Skeletal muscle tissue (tissue), 4 donors: Measurements from ENCODE around the gene PPARG. TPM values are rescaled to one million over a fixed set of nuclear protein-coding genes. Genes with fewer than 3 reads are reported as not detected.
A peak's percentile ranks its signal among the peaks of the same experiment; 100 is the strongest.

ENCODE experiments used
- H3K27ac ChIP-seq: one replicate; pipeline ENCODE4 v1.7.0; 2013; ENCODE audit warnings: mild to moderate bottlenecking, low read depth, low read length, inconsistent platforms
- H3K27me3 ChIP-seq, 3 donors: one replicate each; pipeline ENCODE4 v1.7.0; 2013; ENCODE audit warnings: low read length in 3 of 3; ENCODE audit not compliant: control insufficient read depth in 3 of 3, insufficient read depth in 3 of 3
- H3K36me3 ChIP-seq, 3 donors: one replicate each; pipeline ENCODE4 v1.7.0; 2013; ENCODE audit warnings: low read length in 3 of 3; ENCODE audit not compliant: control insufficient read depth in 3 of 3, insufficient read depth in 3 of 3
- H3K4me1 ChIP-seq, 3 donors: one replicate each; pipeline ENCODE4 v1.7.0; 2013; ENCODE audit warnings: low read length in 3 of 3, mild to moderate bottlenecking in 3 of 3; ENCODE audit not compliant: control insufficient read depth in 3 of 3, insufficient read depth in 3 of 3
- H3K4me3 ChIP-seq, 3 donors: one replicate each; pipeline ENCODE4 v1.7.0; 2013; ENCODE audit warnings: low read length in 3 of 3
- H3K9ac ChIP-seq, 3 donors: one replicate each; pipeline ENCODE4 v1.7.0; 2013; ENCODE audit warnings: low read length in 3 of 3, mild to moderate bottlenecking in 3 of 3, moderate library complexity in 2 of 3, low read depth in 1 of 3
- H3K9me3 ChIP-seq, 3 donors: one replicate each; pipeline ENCODE4 v1.7.0; 2013; ENCODE audit warnings: low read length in 3 of 3; ENCODE audit not compliant: control insufficient read depth in 3 of 3
- total RNA-seq: library from RNA; depleted of rRNA; stranded (reverse); fragments of >200 nt; gene quantifications from one replicate; pipeline ENCODE4 v1.2.3, GENCODE V29; 2014
- donor health status: Osteomylitis.

Gene PPARG
- total RNA-seq, 1 donor from 2014 or later: 30.3 TPM

DNA sequence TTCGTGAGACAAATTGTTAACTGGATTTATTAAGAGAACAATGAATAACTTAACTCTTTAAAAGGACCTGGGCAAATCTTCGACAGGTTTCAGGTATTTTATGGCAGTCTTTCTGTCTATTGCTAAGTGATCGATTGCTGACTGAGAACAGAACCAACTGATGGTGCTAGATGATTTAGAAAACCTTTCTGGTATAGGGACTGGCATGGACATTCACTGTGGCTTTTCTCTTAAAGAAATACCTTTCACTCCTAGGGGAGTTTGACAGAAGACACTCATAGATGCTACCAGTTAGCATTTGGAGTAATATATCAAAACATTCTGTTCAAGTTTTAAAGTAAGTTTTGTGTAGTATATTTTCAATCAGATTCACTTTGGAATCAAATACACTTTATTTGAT is 654 bp downstream of the PPARG start:
- H3K4me3 ChIP-seq: peak overlapping the region in 2 of 3 donors; percentile 2 to 59
- peaks cover 4 to 10% (median 9%) of the 10 kb centered on the region in 3 donors for H3K4me1 ChIP-seq
- H3K36me3 ChIP-seq: no peaks in the 10 kb centered on the region
- H3K27ac ChIP-seq: no peak overlapping the region
- peaks cover 0 to 4% (median 0%) of the 10 kb centered on the region in 3 donors for H3K9me3 ChIP-seq
- H3K9ac ChIP-seq: no peak overlapping the region
- H3K27me3 ChIP-seq: peaks cover 7 to 22% (median 18%) of the 10 kb centered on the region in 3 donors

GRCh38 chr3:12292770-12293169 is 3.9 kb downstream of the PPARG start:
- Histone ChIP-seq H3K4me1 (peaks cover 4 to 9% (median 7%) of the 10 kb centered on the region in 3 donors), H3K27me3 (peaks cover 3 to 8% (median 7%) of the 10 kb centered on the region in 3 donors), H3K36me3 (no peaks in the 10 kb centered on the region), H3K9me3 (no peaks in the 10 kb centered on the region), H3K9ac (no peak overlapping the region), H3K4me3 (no peak overlapping the region), H3K27ac (no peak overlapping the region)

DNA sequence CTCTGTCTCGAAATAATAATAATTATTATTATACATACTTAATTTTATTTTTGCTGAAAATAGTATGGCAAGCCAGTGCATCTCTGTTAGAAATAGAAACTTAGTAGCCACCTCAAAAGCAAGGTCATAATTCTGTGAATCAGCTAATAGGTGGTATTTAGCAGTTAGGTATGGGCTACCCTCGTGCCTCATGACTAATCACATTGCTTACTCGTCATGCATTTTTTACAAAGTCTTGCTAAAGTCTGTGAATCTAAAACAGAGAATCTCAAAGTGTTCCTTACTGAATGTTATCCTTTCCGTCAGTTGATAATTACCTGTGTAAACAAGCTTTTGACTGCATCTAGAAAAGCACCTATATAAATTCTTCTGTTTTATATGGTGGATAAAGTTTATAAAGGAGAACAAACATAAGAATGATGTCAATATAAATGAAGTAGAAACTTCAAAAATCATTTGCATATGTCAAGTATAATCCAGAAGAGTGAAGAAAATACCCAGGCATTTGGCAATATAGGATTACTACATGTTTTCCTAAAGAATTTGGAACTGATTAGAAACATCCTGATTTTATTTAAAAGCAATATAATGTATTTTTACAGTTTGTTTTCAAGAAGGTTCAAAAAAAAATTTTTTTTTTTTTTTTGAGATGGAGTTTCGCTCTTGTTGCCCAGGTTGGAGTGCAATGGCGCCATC is 6.2 kb downstream of the PPARG start:
- Histone ChIP-seq H3K36me3 (no peaks in the 10 kb centered on the region), H3K27ac (no peak overlapping the region), H3K27me3 (no peaks in the 10 kb centered on the region), H3K4me1 (no peaks in the 10 kb centered on the region), H3K9ac (no peak overlapping the region), H3K4me3 (no peak overlapping the region), H3K9me3 (no peaks in the 10 kb centered on the region)

DNA sequence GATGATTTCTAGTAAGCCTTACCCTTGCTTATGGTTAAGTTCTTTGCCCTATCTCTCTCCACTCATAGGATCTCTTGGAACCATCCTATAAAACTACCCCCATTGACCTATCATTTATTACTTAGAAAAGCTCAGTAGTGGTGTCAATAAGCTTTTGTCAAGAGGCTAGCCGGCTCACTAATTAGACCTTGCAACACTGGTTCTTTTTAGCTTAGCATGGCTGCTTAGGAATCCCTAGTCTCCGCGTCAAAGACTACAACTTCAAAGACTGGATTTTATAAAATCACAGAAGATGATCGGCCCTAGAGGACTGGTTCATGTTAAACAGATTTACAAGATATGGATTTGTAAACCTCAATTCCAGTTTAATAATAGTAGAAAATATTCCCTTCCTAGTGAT is 7.6 kb downstream of the PPARG start:
- Histone ChIP-seq H3K9me3 (no peaks in the 10 kb centered on the region), H3K36me3 (no peaks in the 10 kb centered on the region), H3K27ac (no peak overlapping the region), H3K4me3 (no peak overlapping the region), H3K4me1 (peaks cover 0 to under 1% (median 0%) of the 10 kb centered on the region in 3 donors), H3K9ac (no peak overlapping the region), H3K27me3 (no peaks in the 10 kb centered on the region)

- H3K4me3 ChIP-seq: no peak overlapping the region
- H3K9ac ChIP-seq: no peak overlapping the region
- no peaks in the 10 kb centered on the region for H3K27me3 ChIP-seq
- H3K9me3 ChIP-seq: no peaks in the 10 kb centered on the region
- H3K27ac ChIP-seq: no peak overlapping the region
- H3K36me3 ChIP-seq: no peaks in the 10 kb centered on the region
- peaks cover 0 to 4% (median 0%) of the 10 kb centered on the region in 3 donors for H3K4me1 ChIP-seq
Observed at GRCh38 chr3:12299026-12299425, 10.2 kb downstream of the PPARG start.

DNA sequence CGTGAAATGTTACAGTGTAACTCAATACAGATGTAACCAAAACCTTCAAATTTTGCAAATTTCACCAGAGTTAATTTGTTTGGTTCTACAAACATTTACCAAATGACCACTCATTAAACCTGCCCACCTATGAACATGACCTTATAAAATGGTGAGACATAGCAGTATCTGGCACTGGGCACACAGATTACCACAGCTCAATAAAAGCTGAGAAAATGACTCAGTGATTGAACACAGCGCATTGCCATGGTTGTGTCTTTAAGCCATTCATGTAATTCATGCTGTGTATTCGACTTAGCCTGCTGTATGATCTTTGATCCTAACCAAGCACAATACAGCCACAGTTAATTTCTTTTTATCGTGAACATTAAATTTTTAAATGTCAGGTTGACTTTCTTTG is 11.3 kb downstream of the PPARG start:
- Histone ChIP-seq H3K36me3 (no peaks in the 10 kb centered on the region), H3K4me3 (no peak overlapping the region), H3K27me3 (no peaks in the 10 kb centered on the region), H3K9me3 (no peaks in the 10 kb centered on the region), H3K9ac (no peak overlapping the region), H3K4me1 (peaks cover 0 to 4% (median 0%) of the 10 kb centered on the region in 3 donors), H3K27ac (no peak overlapping the region)

DNA sequence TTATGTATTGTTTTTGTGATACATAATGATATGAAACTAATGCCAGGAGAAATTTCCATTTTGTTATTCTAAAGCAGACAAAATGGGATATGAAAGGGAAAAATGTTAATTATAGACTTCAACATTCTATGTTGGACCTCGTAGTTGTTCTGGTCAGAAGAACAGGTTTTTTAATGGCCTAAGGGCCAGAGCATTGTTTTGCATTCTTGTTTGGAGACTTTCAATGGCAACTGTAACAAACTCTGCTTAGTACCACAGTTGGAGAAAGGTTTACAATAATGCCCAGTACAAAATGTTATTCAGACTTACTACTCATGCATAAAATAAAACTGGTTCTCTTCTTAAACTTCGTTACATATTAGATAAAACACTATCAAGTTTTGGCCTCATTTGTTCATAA is 12.2 kb downstream of the PPARG start:
- Histone ChIP-seq H3K9ac (no peak overlapping the region), H3K9me3 (no peaks in the 10 kb centered on the region), H3K27me3 (no peaks in the 10 kb centered on the region), H3K4me1 (peaks cover 0 to 4% (median 0%) of the 10 kb centered on the region in 3 donors), H3K27ac (no peak overlapping the region), H3K36me3 (no peaks in the 10 kb centered on the region), H3K4me3 (no peak overlapping the region)

DNA sequence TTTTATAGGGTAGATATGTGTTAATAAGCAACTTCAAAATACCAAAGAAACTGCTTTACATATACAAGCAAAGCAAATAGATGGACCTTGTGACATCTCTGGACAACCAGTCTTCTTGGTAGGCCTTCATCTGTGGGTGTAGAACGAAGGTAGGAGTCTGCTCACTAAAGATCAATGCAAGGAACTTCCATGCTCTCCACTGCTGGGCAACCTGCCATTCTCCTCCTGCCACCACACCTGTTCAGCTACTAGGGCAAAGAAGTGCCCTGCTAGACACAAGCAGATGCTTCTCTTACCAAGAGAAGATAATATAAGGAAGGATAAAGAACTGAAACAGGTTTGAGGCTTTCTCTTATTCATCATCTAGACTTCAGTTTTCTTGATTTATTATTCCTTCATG is 12.6 kb downstream of the PPARG start:
- Histone ChIP-seq H3K36me3 (no peaks in the 10 kb centered on the region), H3K4me3 (no peak overlapping the region), H3K27me3 (no peaks in the 10 kb centered on the region), H3K27ac (no peak overlapping the region), H3K9me3 (no peaks in the 10 kb centered on the region), H3K9ac (no peak overlapping the region), H3K4me1 (peaks cover 0 to 4% (median 0%) of the 10 kb centered on the region in 3 donors)

GRCh38 chr3:12302564-12302963 is 13.7 kb downstream of the PPARG start:
- no peak overlapping the region for H3K4me3 ChIP-seq
- H3K36me3 ChIP-seq: no peaks in the 10 kb centered on the region
- no peak overlapping the region for H3K27ac ChIP-seq

DNA sequence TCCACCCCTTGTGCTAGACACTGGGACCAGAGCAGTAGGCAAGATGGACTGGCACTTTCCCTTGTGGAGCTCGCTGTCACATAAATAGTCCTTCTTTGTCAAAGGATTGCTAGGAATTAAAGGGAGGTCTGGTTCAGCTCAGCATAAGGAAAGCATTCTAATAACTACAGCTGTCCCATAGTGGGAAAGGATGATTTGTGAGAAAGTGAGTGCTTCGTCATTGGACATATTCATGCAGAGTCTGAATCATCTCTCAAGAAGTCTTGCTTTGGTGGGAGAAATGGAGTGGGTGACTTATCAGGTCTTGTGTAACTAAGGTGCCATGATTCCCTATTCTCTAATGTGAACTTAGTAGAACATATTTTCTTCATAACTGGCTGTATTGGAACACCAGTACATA is 14.7 kb downstream of the PPARG start:
- H3K36me3 ChIP-seq: no peaks in the 10 kb centered on the region
- no peak overlapping the region for H3K27ac ChIP-seq
- H3K9ac ChIP-seq: no peak overlapping the region
- H3K4me3 ChIP-seq: no peak overlapping the region
- H3K4me1 ChIP-seq: peaks cover 0 to 4% (median 0%) of the 10 kb centered on the region in 3 donors
- no peaks in the 10 kb centered on the region for H3K9me3 ChIP-seq
- no peaks in the 10 kb centered on the region for H3K27me3 ChIP-seq

More at GRCh38 chr3:12302564-12302963, 13.7 kb downstream of the PPARG start:
- H3K27me3 ChIP-seq: no peaks in the 10 kb centered on the region
- no peak overlapping the region for H3K9ac ChIP-seq
- peaks cover 0 to 4% (median 0%) of the 10 kb centered on the region in 3 donors for H3K4me1 ChIP-seq
- no peaks in the 10 kb centered on the region for H3K9me3 ChIP-seq
